GM21447 (cell line): Measurements from ENCODE around the gene EVPL.
"Not testable (repeated sequence)": the region's sequence is repeated elsewhere in the genome, so short reads cannot be mapped to it uniquely, and the experiment has no call there.

ENCODE experiments used
- ATAC-seq: cut with Tn5 transposase; IDR thresholded peaks from one replicate; pipeline ENCODE4 v1.9.1; 2021; ENCODE audit not compliant: unreplicated experiment

Gene EVPL

GRCh38 chr17:75970011-75970523, 57.0 kb downstream of the EVPL start:
- no peak for ATAC-seq

DNA sequence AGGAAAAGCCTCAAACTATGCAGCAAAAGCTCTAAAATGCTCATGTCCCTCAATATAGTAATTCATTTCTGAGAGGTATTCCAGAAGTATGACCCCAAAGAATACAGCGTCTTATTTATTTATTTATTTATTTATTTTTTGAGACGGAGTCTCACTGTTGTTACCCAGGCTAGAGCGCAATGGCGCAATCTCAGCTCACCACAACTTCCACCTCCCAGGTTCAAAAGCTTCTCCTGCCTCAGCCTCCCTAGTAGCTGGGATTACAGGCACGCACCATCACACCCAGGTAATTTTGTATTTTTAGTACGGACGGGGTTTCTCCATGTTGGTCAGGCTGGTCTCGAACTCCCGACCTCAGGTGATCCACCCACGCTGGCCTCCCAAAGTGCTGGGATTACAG, 58.1 kb downstream of the EVPL start:
- not testable (repeated sequence) for ATAC-seq

GRCh38 chr17:75965468-75965867, 61.6 kb downstream of the EVPL start:
- ATAC-seq: no peak

- ATAC-seq: no peak
These were observed 67.1 kb downstream of the EVPL start for GRCh38 chr17:75959839-75960511.

DNA sequence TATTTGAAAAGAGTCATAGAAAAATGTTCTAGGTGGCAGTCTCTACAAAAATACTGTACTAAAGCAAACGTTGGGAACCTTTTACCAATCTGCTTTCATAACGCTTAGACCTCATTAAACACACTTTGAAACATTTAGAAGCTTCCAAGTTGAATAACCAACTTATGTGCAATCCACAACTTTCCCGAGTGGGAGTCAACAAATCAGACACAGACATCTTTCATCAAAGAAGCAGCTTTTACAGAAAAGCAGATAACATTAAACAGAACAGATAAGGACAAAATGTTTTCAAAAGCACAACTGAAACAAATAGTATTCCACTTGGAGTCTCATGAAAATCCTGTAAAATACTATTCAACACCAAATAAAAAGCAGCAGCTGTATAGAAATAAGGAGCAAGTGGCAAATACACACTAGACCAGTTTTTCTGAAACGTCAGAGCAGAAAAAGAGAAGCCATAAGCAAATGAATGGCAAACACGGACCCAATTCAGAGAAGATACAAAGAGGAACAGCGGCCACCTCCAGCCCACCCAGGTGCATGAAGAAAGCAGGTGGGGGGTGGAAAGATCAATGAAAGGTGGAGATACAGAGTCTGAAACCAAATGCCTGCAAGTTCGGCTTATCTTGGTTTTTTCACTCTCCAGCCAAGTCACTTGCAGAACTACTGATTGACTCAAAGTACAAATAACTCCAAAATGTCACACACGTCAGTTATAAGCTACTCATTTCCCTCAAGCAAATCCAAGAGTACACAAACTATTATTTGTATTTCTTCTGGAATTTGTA, 67.9 kb downstream of the EVPL start:
- ATAC-seq: no peak
